RWPE2 (cell line): ENCODE data around the gene SPTLC3.

Source experiments
- ATAC-seq: fragments of 200-7000 bp; cut with Tn5 transposase; 3 replicates; pipeline ENCODE4 v1.9.1; 2021; ENCODE audit warnings: low read depth
- DNase-seq: peaks from one replicate; pipeline ENCODE4 v3.0.0-alpha.2; 2020; ENCODE audit warnings: low spot score
- H3K27ac ChIP-seq: fragments of 450-650 bp; 2 replicates; pipeline ENCODE4 v1.5.1; 2017; ENCODE audit warnings: mild to moderate bottlenecking; ENCODE audit not compliant: poor library complexity, severe bottlenecking
- H3K27me3 ChIP-seq: fragments of 250-450 bp; sonication (Bioruptor Pico); 2 replicates; pipeline ENCODE4 v1.5.1; 2021; ENCODE audit warnings: mild to moderate bottlenecking, moderate library complexity; ENCODE audit not compliant: insufficient read depth, poor library complexity, severe bottlenecking
- H3K36me3 ChIP-seq: fragments of 250-450 bp; sonication (Bioruptor Pico); 2 replicates; pipeline ENCODE4 v1.5.1; 2020; ENCODE audit warnings: low read depth, mild to moderate bottlenecking, moderate library complexity
- H3K4me1 ChIP-seq: fragments of 250-450 bp; sonication (Bioruptor Pico); 2 replicates; pipeline ENCODE4 v1.5.1; 2021; ENCODE audit warnings: mild to moderate bottlenecking, moderate library complexity; ENCODE audit not compliant: insufficient read depth, poor library complexity, severe bottlenecking
- H3K4me3 ChIP-seq: fragments of 250-450 bp; sonication (Bioruptor Pico); 2 replicates; pipeline ENCODE4 v1.5.1; 2021; ENCODE audit warnings: mild to moderate bottlenecking, moderate library complexity; ENCODE audit not compliant: severe bottlenecking
- H3K9me3 ChIP-seq: fragments of 250-450 bp; sonication (Bioruptor Pico); 2 replicates; pipeline ENCODE4 v1.5.1; 2021; ENCODE audit warnings: mild to moderate bottlenecking, moderate library complexity; ENCODE audit not compliant: severe bottlenecking
- TF ChIP-seq, protein P1 (sequence below): fragments of 450-650 bp; IDR thresholded peaks from one replicate; pipeline ENCODE4 v1.5.1; 2017; ENCODE audit warnings: mild to moderate bottlenecking, moderate library complexity; ENCODE audit not compliant: poor library complexity, severe bottlenecking

SPTLC3 gene

GRCh38 chr20:13028673-13029072 is 19.9 kb downstream of the SPTLC3 start:
- Histone ChIP-seq H3K4me1 (peaks cover 41% of the 10 kb centered on the region), H3K36me3 (no peaks in the 10 kb centered on the region), H3K9me3 (no peaks in the 10 kb centered on the region), H3K27me3 (no peaks in the 10 kb centered on the region), H3K27ac (peak overlapping the region; percentile 93), H3K4me3 (no peak overlapping the region)
- TF ChIP-seq, protein P1, sequence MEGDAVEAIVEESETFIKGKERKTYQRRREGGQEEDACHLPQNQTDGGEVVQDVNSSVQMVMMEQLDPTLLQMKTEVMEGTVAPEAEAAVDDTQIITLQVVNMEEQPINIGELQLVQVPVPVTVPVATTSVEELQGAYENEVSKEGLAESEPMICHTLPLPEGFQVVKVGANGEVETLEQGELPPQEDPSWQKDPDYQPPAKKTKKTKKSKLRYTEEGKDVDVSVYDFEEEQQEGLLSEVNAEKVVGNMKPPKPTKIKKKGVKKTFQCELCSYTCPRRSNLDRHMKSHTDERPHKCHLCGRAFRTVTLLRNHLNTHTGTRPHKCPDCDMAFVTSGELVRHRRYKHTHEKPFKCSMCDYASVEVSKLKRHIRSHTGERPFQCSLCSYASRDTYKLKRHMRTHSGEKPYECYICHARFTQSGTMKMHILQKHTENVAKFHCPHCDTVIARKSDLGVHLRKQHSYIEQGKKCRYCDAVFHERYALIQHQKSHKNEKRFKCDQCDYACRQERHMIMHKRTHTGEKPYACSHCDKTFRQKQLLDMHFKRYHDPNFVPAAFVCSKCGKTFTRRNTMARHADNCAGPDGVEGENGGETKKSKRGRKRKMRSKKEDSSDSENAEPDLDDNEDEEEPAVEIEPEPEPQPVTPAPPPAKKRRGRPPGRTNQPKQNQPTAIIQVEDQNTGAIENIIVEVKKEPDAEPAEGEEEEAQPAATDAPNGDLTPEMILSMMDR: no peak
- DNase-seq (no peak), ATAC-seq (no peak)

DNA sequence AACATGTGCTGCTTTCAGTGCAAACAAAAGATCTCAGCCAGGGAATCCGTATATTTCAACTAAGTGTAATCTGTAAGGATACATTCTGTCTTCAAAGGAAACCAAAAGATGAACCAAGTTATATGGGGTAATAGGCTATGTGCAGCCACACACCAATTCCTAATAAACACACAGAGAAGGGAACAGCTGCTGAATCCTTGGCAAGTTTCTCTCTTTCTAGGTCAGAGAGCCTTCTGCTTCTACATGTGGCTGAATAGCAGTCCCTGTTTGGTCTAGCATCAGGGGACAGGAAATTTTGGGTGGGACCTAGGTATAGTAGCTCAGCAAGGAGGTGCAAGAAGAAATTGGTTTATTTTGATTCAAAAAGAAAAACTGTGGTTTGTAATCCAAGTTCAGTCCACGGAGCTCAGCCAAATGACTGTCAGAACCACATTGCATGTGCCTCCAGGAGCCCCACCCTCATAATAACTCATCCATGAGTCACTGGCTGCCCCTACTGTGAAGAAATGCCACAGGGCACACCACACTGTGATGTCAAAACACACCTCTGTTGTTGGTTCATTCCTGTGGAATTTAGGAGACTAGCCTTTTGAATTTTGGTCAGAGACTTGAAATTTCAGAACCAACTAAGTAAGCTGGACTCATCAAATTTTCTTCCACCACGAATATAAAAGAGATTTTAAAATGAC is 21.1 kb downstream of the SPTLC3 start:
- Histone ChIP-seq H3K36me3 (no peaks in the 10 kb centered on the region), H3K27me3 (no peaks in the 10 kb centered on the region), H3K27ac (peak overlapping the region; percentile 93), H3K4me3 (no peak overlapping the region), H3K9me3 (no peaks in the 10 kb centered on the region), H3K4me1 (peaks cover 41% of the 10 kb centered on the region)
- DNase-seq: peak; percentile 93
- TF ChIP-seq, protein P1: no peak
- ATAC-seq: peak; percentile 91

- no peak overlapping the region for H3K27ac ChIP-seq
- ATAC-seq: no peak
- H3K4me3 ChIP-seq: no peak overlapping the region
- DNase-seq: no peak
- TF ChIP-seq, protein P1: no peak
- H3K27me3 ChIP-seq: no peaks in the 10 kb centered on the region
- peaks cover 41% of the 10 kb centered on the region for H3K4me1 ChIP-seq
- no peaks in the 10 kb centered on the region for H3K36me3 ChIP-seq
- H3K9me3 ChIP-seq: no peaks in the 10 kb centered on the region
Measured at GRCh38 chr20:13031751-13032150, 23.0 kb downstream of the SPTLC3 start.

GRCh38 chr20:13034115-13034514 is 25.3 kb downstream of the SPTLC3 start:
- no peak for ATAC-seq
- Histone ChIP-seq H3K4me3 (no peak overlapping the region), H3K27ac (no peak overlapping the region), H3K9me3 (no peaks in the 10 kb centered on the region), H3K36me3 (no peaks in the 10 kb centered on the region), H3K27me3 (no peaks in the 10 kb centered on the region), H3K4me1 (peaks cover 22% of the 10 kb centered on the region)
- no peak for DNase-seq
- TF ChIP-seq, protein P1: no peak

DNA sequence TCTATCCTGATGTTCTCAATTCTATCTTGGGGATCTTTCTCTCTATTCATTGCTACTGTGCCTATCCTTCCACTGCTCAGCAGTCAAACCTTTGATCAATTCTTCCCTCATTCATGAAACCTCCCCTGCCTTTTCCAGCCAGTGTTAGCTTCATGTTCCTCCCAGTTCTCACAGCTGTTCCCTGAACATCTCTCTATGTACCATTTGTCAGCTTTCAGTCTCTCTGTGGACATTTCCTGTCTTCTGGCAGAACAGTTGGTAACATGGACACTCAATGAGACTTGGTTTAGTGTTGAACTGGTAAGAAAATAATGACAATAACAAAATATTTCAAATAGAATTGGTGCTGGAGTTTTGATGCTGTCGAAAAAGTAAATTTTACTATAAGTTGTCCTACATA is 26.2 kb downstream of the SPTLC3 start:
- H3K36me3 ChIP-seq: no peaks in the 10 kb centered on the region; the same call in 1 of the 2 replicates
- no peak overlapping the region for H3K27ac ChIP-seq
- no peaks in the 10 kb centered on the region for H3K27me3 ChIP-seq
- H3K4me3 ChIP-seq: no peak overlapping the region
- TF ChIP-seq, protein P1: no peak
- no peaks in the 10 kb centered on the region for H3K9me3 ChIP-seq
- H3K4me1 ChIP-seq: peaks cover 14% of the 10 kb centered on the region
- DNase-seq (no peak), ATAC-seq (no peak)
